Measurements from ENCODE around the gene RPP40.

The RPP40 gene

DNA sequence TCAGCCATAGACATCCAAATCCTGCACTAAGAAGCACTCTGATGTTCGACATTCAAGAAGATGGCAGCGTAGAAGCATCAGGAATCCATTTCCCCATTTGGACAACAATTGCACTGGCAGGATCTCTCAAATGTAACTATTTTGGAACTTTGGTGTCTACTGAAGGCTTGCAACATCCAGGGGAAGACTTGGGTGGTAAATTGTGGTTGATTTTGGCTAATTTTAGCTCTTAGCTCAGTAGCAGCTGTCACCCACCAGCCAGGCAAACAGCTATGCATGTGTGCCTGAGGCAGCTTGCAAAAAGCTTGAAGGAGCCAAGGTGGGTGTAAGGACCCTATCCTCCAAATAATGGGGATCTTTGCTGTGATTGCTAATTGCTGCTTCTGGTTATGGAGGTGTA lies 46.2 kb upstream of the RPP40 start:
- Histone ChIP-seq H3K79me2 (ENCODE audit: insufficient read depth, low read length) (no peaks in the 10 kb centered on the region), H4K20me1 (ENCODE audit: insufficient read depth, low read length) (no peaks in the 10 kb centered on the region), H3K9me3 (ENCODE audit: insufficient read depth, low read length, severe bottlenecking) (peaks cover 11% of the 10 kb centered on the region), H3K27me3 (ENCODE audit: insufficient read depth, low read length, poor library complexity) (no peaks in the 10 kb centered on the region), H3K4me2 (ENCODE audit: insufficient read depth, low read length) (no peak overlapping the region), H3K4me3 (ENCODE audit: low read depth in 1 of 2, low read length in 2 of 2) (no peak overlapping the region), H3K27ac (ENCODE audit: low read length) (no peak overlapping the region), H3K4me1 (ENCODE audit: insufficient read depth, low read length) (no peaks in the 10 kb centered on the region), H3K9ac (ENCODE audit: low read depth, low read length) (no peak overlapping the region), H2AFZ (ENCODE audit: low read depth, low read length) (no peak overlapping the region), H3K36me3 (ENCODE audit: insufficient read depth, low read length) (no peaks in the 10 kb centered on the region)
- DNase-seq (no peak), ATAC-seq (ENCODE audit: insufficient read depth, low read depth) (no peak)
- TF ChIP-seq, protein P1, sequence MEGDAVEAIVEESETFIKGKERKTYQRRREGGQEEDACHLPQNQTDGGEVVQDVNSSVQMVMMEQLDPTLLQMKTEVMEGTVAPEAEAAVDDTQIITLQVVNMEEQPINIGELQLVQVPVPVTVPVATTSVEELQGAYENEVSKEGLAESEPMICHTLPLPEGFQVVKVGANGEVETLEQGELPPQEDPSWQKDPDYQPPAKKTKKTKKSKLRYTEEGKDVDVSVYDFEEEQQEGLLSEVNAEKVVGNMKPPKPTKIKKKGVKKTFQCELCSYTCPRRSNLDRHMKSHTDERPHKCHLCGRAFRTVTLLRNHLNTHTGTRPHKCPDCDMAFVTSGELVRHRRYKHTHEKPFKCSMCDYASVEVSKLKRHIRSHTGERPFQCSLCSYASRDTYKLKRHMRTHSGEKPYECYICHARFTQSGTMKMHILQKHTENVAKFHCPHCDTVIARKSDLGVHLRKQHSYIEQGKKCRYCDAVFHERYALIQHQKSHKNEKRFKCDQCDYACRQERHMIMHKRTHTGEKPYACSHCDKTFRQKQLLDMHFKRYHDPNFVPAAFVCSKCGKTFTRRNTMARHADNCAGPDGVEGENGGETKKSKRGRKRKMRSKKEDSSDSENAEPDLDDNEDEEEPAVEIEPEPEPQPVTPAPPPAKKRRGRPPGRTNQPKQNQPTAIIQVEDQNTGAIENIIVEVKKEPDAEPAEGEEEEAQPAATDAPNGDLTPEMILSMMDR (IDR thresholded peaks at IDR 0.05; ENCODE audit: borderline replicate concordance, extremely low read depth, low read length, poor library complexity, severe bottlenecking) = no peak
- no peak for TF ChIP-seq EZH2 (IDR thresholded peaks at IDR 0.05; ENCODE audit: borderline replicate concordance, low read depth, low read length, severe bottlenecking)

DNA sequence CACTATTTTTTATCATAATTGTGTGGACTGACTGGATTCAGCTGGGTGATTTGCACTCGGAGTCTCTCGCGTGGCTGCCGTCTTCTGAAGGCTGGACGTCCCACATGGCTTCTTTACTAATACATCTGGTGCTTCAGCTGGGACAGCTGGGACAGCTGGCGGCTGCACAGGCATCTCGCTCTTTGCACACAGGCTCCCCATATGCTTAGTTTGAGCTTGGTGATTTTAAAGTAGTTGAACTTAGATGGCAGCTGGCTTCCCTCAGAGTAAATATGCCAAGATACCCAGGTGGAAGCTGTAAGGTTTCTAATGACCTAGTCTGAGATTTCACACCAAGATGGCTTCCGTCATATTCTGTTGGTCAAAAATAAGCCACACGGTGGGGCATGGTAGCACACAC lies 42.6 kb upstream of the RPP40 start:
- Histone ChIP-seq H3K36me3 (ENCODE audit: insufficient read depth, low read length) (no peaks in the 10 kb centered on the region), H3K9ac (ENCODE audit: low read depth, low read length) (no peak overlapping the region), H3K27me3 (ENCODE audit: insufficient read depth, low read length, poor library complexity) (no peaks in the 10 kb centered on the region), H3K27ac (ENCODE audit: low read length) (no peak overlapping the region), H2AFZ (ENCODE audit: low read depth, low read length) (no peak overlapping the region), H3K79me2 (ENCODE audit: insufficient read depth, low read length) (no peaks in the 10 kb centered on the region), H3K4me1 (ENCODE audit: insufficient read depth, low read length) (no peaks in the 10 kb centered on the region), H3K4me3 (ENCODE audit: low read depth in 1 of 2, low read length in 2 of 2) (no peak overlapping the region), H4K20me1 (ENCODE audit: insufficient read depth, low read length) (no peaks in the 10 kb centered on the region), H3K4me2 (ENCODE audit: insufficient read depth, low read length) (no peak overlapping the region), H3K9me3 (ENCODE audit: insufficient read depth, low read length, severe bottlenecking) (peaks cover 10% of the 10 kb centered on the region)
- ATAC-seq (ENCODE audit: insufficient read depth, low read depth) (no peak), DNase-seq (no peak)
- no peak for TF ChIP-seq EZH2 (IDR thresholded peaks at IDR 0.05; ENCODE audit: borderline replicate concordance, low read depth, low read length, severe bottlenecking)
- TF ChIP-seq, protein P1 (IDR thresholded peaks at IDR 0.05; ENCODE audit: borderline replicate concordance, extremely low read depth, low read length, poor library complexity, severe bottlenecking) = no peak

DNA sequence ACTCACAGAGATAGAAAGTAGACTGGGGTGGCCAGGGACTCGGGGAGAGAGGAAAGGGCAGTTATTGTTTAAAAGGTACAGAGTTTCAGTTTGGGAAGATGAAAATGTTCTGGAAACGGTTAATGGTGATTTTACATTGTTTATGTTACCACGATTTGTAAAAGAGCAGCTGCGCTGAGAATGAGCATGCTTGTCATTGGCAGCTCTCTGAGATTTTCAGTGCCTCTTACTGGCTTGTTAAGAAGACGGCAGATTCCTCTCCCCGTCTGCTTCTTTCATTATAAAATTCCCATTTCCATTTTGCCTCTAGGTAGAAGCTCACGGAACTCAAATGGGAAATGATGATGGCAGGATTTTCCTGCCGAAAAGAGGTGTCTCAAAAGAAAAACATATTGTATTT lies 41.6 kb upstream of the RPP40 start:
- ATAC-seq (ENCODE audit: insufficient read depth, low read depth) = no peak
- no peak overlapping the region for H2AFZ ChIP-seq (ENCODE audit: low read depth, low read length)
- peaks cover 6% of the 10 kb centered on the region for H3K9me3 ChIP-seq (ENCODE audit: insufficient read depth, low read length, severe bottlenecking)
- no peak overlapping the region for H3K27ac ChIP-seq (ENCODE audit: low read length)
- H4K20me1 ChIP-seq (ENCODE audit: insufficient read depth, low read length) = no peaks in the 10 kb centered on the region
- H3K4me2 ChIP-seq (ENCODE audit: insufficient read depth, low read length) = no peak overlapping the region
- TF ChIP-seq EZH2 (IDR thresholded peaks at IDR 0.05; ENCODE audit: borderline replicate concordance, low read depth, low read length, severe bottlenecking) = no peak
- TF ChIP-seq, protein P1 (IDR thresholded peaks at IDR 0.05; ENCODE audit: borderline replicate concordance, extremely low read depth, low read length, poor library complexity, severe bottlenecking) = no peak
- H3K79me2 ChIP-seq (ENCODE audit: insufficient read depth, low read length) = no peaks in the 10 kb centered on the region
- no peaks in the 10 kb centered on the region for H3K4me1 ChIP-seq (ENCODE audit: insufficient read depth, low read length)
- no peak overlapping the region for H3K9ac ChIP-seq (ENCODE audit: low read depth, low read length)
- no peak overlapping the region for H3K4me3 ChIP-seq (ENCODE audit: low read depth in 1 of 2, low read length in 2 of 2)
- no peak for DNase-seq
- H3K27me3 ChIP-seq (ENCODE audit: insufficient read depth, low read length, poor library complexity) = no peaks in the 10 kb centered on the region
- no peaks in the 10 kb centered on the region for H3K36me3 ChIP-seq (ENCODE audit: insufficient read depth, low read length)

DNA sequence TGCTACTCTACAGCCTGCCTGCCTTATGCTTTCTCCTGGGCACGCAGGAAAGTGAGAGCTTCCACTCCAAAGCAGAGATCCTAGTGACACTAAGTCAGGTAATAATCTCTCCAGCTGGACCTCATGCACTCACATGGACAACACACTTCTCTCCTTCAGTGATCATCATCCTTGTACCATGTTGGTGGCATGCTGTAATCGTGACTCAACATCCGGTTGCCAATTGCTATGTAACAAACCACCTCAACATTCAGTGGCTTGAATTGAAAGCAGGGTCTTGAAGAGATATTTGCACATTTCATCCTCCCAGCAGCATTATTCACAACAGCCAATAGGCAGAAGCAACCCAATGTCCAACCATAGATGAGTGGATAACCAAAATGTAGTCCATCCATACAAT lies 41.0 kb upstream of the RPP40 start:
- no peaks in the 10 kb centered on the region for H3K27me3 ChIP-seq (ENCODE audit: insufficient read depth, low read length, poor library complexity)
- DNase-seq (no peak), ATAC-seq (ENCODE audit: insufficient read depth, low read depth) (no peak)
- no peaks in the 10 kb centered on the region for H4K20me1 ChIP-seq (ENCODE audit: insufficient read depth, low read length)
- no peak overlapping the region for H3K27ac ChIP-seq (ENCODE audit: low read length)
- H3K4me1 ChIP-seq (ENCODE audit: insufficient read depth, low read length) = no peaks in the 10 kb centered on the region
- TF ChIP-seq, protein P1 (IDR thresholded peaks at IDR 0.05; ENCODE audit: borderline replicate concordance, extremely low read depth, low read length, poor library complexity, severe bottlenecking) = no peak
- no peak for TF ChIP-seq EZH2 (IDR thresholded peaks at IDR 0.05; ENCODE audit: borderline replicate concordance, low read depth, low read length, severe bottlenecking)
- H3K36me3 ChIP-seq (ENCODE audit: insufficient read depth, low read length) = no peaks in the 10 kb centered on the region
- H3K9ac ChIP-seq (ENCODE audit: low read depth, low read length) = no peak overlapping the region
- no peak overlapping the region for H3K4me3 ChIP-seq (ENCODE audit: low read depth in 1 of 2, low read length in 2 of 2)
- H3K79me2 ChIP-seq (ENCODE audit: insufficient read depth, low read length) = no peaks in the 10 kb centered on the region
- peaks cover 1% of the 10 kb centered on the region for H3K9me3 ChIP-seq (ENCODE audit: insufficient read depth, low read length, severe bottlenecking)
- no peak overlapping the region for H2AFZ ChIP-seq (ENCODE audit: low read depth, low read length)
- no peak overlapping the region for H3K4me2 ChIP-seq (ENCODE audit: insufficient read depth, low read length)
